ENCODE results near the gene ZNF622. TPM values are rescaled to one million over a fixed set of nuclear protein-coding genes. Genes with fewer than 3 reads are reported as not detected.

The ZNF622 gene
- total and polyA plus RNA-seq, 2 donors (not counting 3 experiments of a cell fraction or from before 2014, with no cell fraction given): 10.0 to 26.6 TPM

DNA sequence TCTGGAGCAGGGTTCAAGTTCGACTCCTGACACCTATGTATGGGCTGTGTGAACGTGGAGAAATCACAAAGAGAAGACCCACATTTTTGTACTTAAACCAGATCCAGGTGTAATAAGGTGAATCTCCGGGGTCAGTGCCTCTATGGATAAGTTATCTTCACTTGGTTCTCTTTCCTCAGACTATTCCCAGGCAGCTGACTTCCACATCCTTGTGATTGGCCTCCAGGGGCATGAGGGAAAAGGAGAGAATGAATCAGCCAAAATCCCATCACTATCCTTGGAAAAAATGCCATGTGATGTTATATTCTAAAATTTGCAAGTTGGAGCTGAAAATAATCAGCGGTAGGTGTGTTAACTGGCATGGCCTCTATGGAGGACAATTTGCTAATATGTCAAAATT, 37.2 kb downstream of the ZNF622 start:
- Histone ChIP-seq H4K20me1 (replicated peaks; ENCODE audit: control insufficient read depth, extremely low read depth, insufficient read depth, low read length) (no peaks in the 10 kb centered on the region), H3K27me3 (ENCODE audit: control insufficient read depth in 2 of 2, insufficient read depth in 2 of 2, low read length in 2 of 2) (peaks cover 3 to 6% of the 10 kb centered on the region in 2 experiments), H3K9ac (replicated peaks; ENCODE audit: extremely low read depth, insufficient read depth, low read length) (no peak overlapping the region), H3K4me2 (ENCODE audit: insufficient read depth, low read length) (no peak overlapping the region), H3K9me3 (replicated peaks; ENCODE audit: control insufficient read depth, insufficient read depth, low read length) (no peaks in the 10 kb centered on the region), H3K36me3 (ENCODE audit: control insufficient read depth in 2 of 2, extremely low read depth in 1 of 2, insufficient read depth in 2 of 2, low read length in 2 of 2) (no peaks in the 10 kb centered on the region), H3K9me1 (replicated peaks; ENCODE audit: control insufficient read depth, extremely low read depth, insufficient read depth, low read length) (no peaks in the 10 kb centered on the region), H3K27ac (ENCODE audit: insufficient read depth, low read depth, low read length) (no peak overlapping the region), H3K79me2 (ENCODE audit: control insufficient read depth, insufficient read depth, low read length) (no peaks in the 10 kb centered on the region), H3K4me1 (ENCODE audit: control insufficient read depth, extremely low read depth, insufficient read depth, low read length) (no peaks in the 10 kb centered on the region), H3K4me3 (replicated peaks in 1 of 3; ENCODE audit: insufficient read depth in 1 of 3, low read depth in 1 of 3, low read length in 3 of 3) (no peak overlapping the region), H2AFZ (ENCODE audit: low read depth, low read length) (no peak overlapping the region)
- CTCF ChIA-PET: interaction anchor here (1.0 kb wide), 1 partner anchor 28 kb away, joined by 3 read pairs; no protein-coding TSS in a partner anchor
- no peak for DNase-seq (ENCODE audit: low read depth, low spot score)
- POLR2A ChIA-PET: no interaction called here
- BruUV-seq (replicated peaks): no TSS peak
- intact Hi-C loops (cut with micrococcal nuclease) (no loop called here), dilution Hi-C loops (cut with MboI; ENCODE audit: extremely low pct_ligation_motif_present, low sequenced_read_pairs) (no loop called here)
- TF ChIP-seq, protein P1, sequence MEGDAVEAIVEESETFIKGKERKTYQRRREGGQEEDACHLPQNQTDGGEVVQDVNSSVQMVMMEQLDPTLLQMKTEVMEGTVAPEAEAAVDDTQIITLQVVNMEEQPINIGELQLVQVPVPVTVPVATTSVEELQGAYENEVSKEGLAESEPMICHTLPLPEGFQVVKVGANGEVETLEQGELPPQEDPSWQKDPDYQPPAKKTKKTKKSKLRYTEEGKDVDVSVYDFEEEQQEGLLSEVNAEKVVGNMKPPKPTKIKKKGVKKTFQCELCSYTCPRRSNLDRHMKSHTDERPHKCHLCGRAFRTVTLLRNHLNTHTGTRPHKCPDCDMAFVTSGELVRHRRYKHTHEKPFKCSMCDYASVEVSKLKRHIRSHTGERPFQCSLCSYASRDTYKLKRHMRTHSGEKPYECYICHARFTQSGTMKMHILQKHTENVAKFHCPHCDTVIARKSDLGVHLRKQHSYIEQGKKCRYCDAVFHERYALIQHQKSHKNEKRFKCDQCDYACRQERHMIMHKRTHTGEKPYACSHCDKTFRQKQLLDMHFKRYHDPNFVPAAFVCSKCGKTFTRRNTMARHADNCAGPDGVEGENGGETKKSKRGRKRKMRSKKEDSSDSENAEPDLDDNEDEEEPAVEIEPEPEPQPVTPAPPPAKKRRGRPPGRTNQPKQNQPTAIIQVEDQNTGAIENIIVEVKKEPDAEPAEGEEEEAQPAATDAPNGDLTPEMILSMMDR (IDR thresholded peaks at IDR 0.05; ENCODE audit: extremely low read depth in 1 of 2, insufficient read depth in 1 of 2, low read depth in 1 of 2, low read length in 2 of 2): no peak
- TF ChIP-seq POLR2AphosphoS5 (IDR thresholded peaks at IDR 0.05; ENCODE audit: insufficient read depth, low read depth, low read length) (no peak), MAX (IDR thresholded peaks at IDR 0.05; ENCODE audit: insufficient read depth, insufficient read length) (no peak)
- FAIRE-seq: no peak

DNA sequence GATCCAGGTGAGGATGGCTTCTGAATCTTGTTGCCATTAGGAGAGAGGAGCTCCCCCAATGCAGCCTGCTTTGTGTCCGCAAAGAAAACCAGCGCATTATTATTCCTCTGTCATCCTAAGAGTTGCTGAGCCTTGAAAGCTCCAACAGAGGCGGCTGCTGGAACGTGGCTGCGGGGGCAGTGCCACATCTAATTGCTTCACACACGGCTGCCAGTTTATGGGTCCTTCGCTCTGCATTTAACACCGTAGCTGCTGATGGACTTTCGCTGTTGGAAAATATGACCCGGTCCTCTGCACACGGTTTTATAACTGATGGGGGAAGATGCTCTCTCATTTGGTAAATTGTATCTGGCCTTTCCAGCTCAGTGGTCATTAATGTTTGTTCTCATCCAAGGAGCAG, 38.0 kb downstream of the ZNF622 start:
- Histone ChIP-seq H3K9me1 (replicated peaks; ENCODE audit: control insufficient read depth, extremely low read depth, insufficient read depth, low read length) (no peaks in the 10 kb centered on the region), H3K36me3 (ENCODE audit: control insufficient read depth in 2 of 2, extremely low read depth in 1 of 2, insufficient read depth in 2 of 2, low read length in 2 of 2) (no peaks in the 10 kb centered on the region), H3K27ac (ENCODE audit: insufficient read depth, low read depth, low read length) (no peak overlapping the region), H3K4me3 (replicated peaks in 1 of 3; ENCODE audit: insufficient read depth in 1 of 3, low read depth in 1 of 3, low read length in 3 of 3) (no peak overlapping the region), H3K27me3 (ENCODE audit: control insufficient read depth in 2 of 2, insufficient read depth in 2 of 2, low read length in 2 of 2) (peaks cover 3 to 6% of the 10 kb centered on the region in 2 experiments), H3K9ac (replicated peaks; ENCODE audit: extremely low read depth, insufficient read depth, low read length) (no peak overlapping the region), H3K9me3 (replicated peaks; ENCODE audit: control insufficient read depth, insufficient read depth, low read length) (no peaks in the 10 kb centered on the region), H3K79me2 (ENCODE audit: control insufficient read depth, insufficient read depth, low read length) (no peaks in the 10 kb centered on the region), H3K4me1 (ENCODE audit: control insufficient read depth, extremely low read depth, insufficient read depth, low read length) (no peaks in the 10 kb centered on the region), H3K4me2 (ENCODE audit: insufficient read depth, low read length) (no peak overlapping the region), H4K20me1 (replicated peaks; ENCODE audit: control insufficient read depth, extremely low read depth, insufficient read depth, low read length) (no peaks in the 10 kb centered on the region), H2AFZ (ENCODE audit: low read depth, low read length) (no peak overlapping the region)
- dilution Hi-C loops (cut with MboI; ENCODE audit: extremely low pct_ligation_motif_present, low sequenced_read_pairs) (no loop called here), intact Hi-C loops (cut with micrococcal nuclease) (no loop called here)
- CTCF ChIA-PET: interaction anchor here (0.6 to 1.4 kb wide), 2 partner anchors 13 to 83 kb away, joined by 3 to 4 read pairs; no protein-coding TSS in a partner anchor
- POLR2A ChIA-PET: no interaction called here
- no peak for DNase-seq (ENCODE audit: low read depth, low spot score)
- BruUV-seq (replicated peaks): no TSS peak
- FAIRE-seq: no peak
- TF ChIP-seq POLR2A (IDR thresholded peaks at IDR 0.05; ENCODE audit: low read depth, low read length) (no peak), JUN (IDR thresholded peaks at IDR 0.05; ENCODE audit: borderline replicate concordance, insufficient read depth, insufficient read length, low read depth) (no peak), FOS (IDR thresholded peaks at IDR 0.05; ENCODE audit: borderline replicate concordance, insufficient read depth, low read length) (no peak), MAX (IDR thresholded peaks at IDR 0.05; ENCODE audit: insufficient read depth, insufficient read length) (no peak), EZH2 (IDR thresholded peaks at IDR 0.05; ENCODE audit: borderline replicate concordance, low read depth, low read length, severe bottlenecking) (no peak), GATA2 (IDR thresholded peaks at IDR 0.05; ENCODE audit: insufficient read depth, insufficient read length, low read depth, low read length) (no peak)
- TF ChIP-seq, protein P1 (IDR thresholded peaks at IDR 0.05; ENCODE audit: extremely low read depth in 1 of 2, insufficient read depth in 1 of 2, low read depth in 1 of 2, low read length in 2 of 2): no peak
